HG03095 (cell line): ENCODE results near the gene ZNF567.

Source experiments
- ATAC-seq: cut with Tn5 transposase; IDR thresholded peaks from one replicate; pipeline ENCODE4 v1.9.1; 2021; ENCODE audit warnings: moderate library complexity; ENCODE audit not compliant: unreplicated experiment

The ZNF567 gene

GRCh38 chr19:36750066-36750691 is 62.8 kb downstream of the ZNF567 start:
- no peak for ATAC-seq
